SK-N-SH treated with all-trans-retinoic acid at 6 μM for 48 hours (cell line): Measurements from ENCODE around the gene EPS8L2.

Source experiments
- ATAC-seq: fragments of 200-7000 bp; cut with Tn5 transposase; 3 replicates; pipeline ENCODE4 v1.9.1; 2020; ENCODE audit warnings: mild to moderate bottlenecking, moderate library complexity
- ESRRG ChIP-seq: fragments of 250-450 bp; sonication (Bioruptor Pico); IDR thresholded peaks from 2 replicates; pipeline ENCODE4 v1.6.1; 2021; ENCODE audit warnings: mild to moderate bottlenecking
- GLIS3 ChIP-seq: fragments of 250-450 bp; sonication (Bioruptor Pico); IDR thresholded peaks from 2 replicates; pipeline ENCODE4 v1.5.0; 2020; ENCODE audit warnings: mild to moderate bottlenecking, moderate library complexity
- ISL1 ChIP-seq: fragments of 250-450 bp; sonication (Bioruptor Pico); IDR thresholded peaks from 2 replicates; pipeline ENCODE4 v2.1.2; 2022; ENCODE audit warnings: mild to moderate bottlenecking, moderate library complexity
- OSR1 ChIP-seq: fragments of 250-450 bp; sonication (Bioruptor Pico); IDR thresholded peaks from 2 replicates; pipeline ENCODE4 v1.8.0; 2022; ENCODE audit warnings: moderate library complexity, mild to moderate bottlenecking, inconsistent platforms
- PPARA ChIP-seq: fragments of 250-450 bp; sonication (Bioruptor Pico); IDR thresholded peaks from 2 replicates; pipeline ENCODE4 v1.5.0; 2020; ENCODE audit warnings: mild to moderate bottlenecking, borderline replicate concordance
- RARB ChIP-seq: fragments of 250-450 bp; sonication (Bioruptor Pico); IDR thresholded peaks from 2 replicates; pipeline ENCODE4 v1.8.0; 2021; ENCODE audit warnings: mild to moderate bottlenecking, moderate library complexity
- TCF4 ChIP-seq: fragments of 250-450 bp; sonication (Bioruptor Pico); IDR thresholded peaks from 2 replicates; pipeline ENCODE4 v1.8.0; 2021; ENCODE audit warnings: mild to moderate bottlenecking, moderate library complexity, borderline replicate concordance
- ZC3H10 ChIP-seq: fragments of 250-450 bp; sonication (Bioruptor Pico); IDR thresholded peaks from 2 replicates; pipeline ENCODE4 v1.5.1; 2021; ENCODE audit warnings: mild to moderate bottlenecking, moderate library complexity
- ZFP3 ChIP-seq: fragments of 250-450 bp; sonication (Bioruptor Pico); IDR thresholded peaks from 2 replicates; pipeline ENCODE4 v1.5.0; 2020; ENCODE audit warnings: mild to moderate bottlenecking, moderate library complexity
- ZFP30 ChIP-seq: fragments of 450-650 bp; formaldehyde crosslinking; IDR thresholded peaks from 2 replicates; pipeline ENCODE4 v1.5.0; 2022; ENCODE audit warnings: mild to moderate bottlenecking, moderate library complexity
- ZNF565 ChIP-seq: fragments of 450-650 bp; formaldehyde crosslinking; conservative IDR thresholded peaks from 2 replicates; pipeline ENCODE4 v1.5.0; 2020; ENCODE audit warnings: low read depth, mild to moderate bottlenecking, moderate library complexity
- ZNF70 ChIP-seq: fragments of 450-650 bp; formaldehyde crosslinking; IDR thresholded peaks from 2 replicates; pipeline ENCODE4 v1.5.0; 2020; ENCODE audit warnings: mild to moderate bottlenecking, moderate library complexity
- ZNF8 ChIP-seq: fragments of 450-650 bp; formaldehyde crosslinking; IDR thresholded peaks from 2 replicates; pipeline ENCODE4 v1.5.0; 2020; ENCODE audit warnings: mild to moderate bottlenecking, moderate library complexity
- TF ChIP-seq, protein P1 (sequence below): fragments of 250-450 bp; sonication (Bioruptor Pico); IDR thresholded peaks from 2 replicates; pipeline ENCODE4 v1.5.1; 2020; ENCODE audit warnings: low read depth, mild to moderate bottlenecking, moderate library complexity
- TF ChIP-seq, protein P2 (sequence below): fragments of 250-450 bp; sonication (Bioruptor Pico); IDR thresholded peaks from 2 replicates; pipeline ENCODE4 v1.8.0; 2020; ENCODE audit warnings: mild to moderate bottlenecking, moderate library complexity, borderline replicate concordance
- TF ChIP-seq, protein P3 (sequence below): fragments of 250-450 bp; sonication (Bioruptor Pico); IDR thresholded peaks from 2 replicates; pipeline ENCODE4 v1.5.1; 2021; ENCODE audit warnings: mild to moderate bottlenecking, moderate library complexity
- TF ChIP-seq, protein P4 (sequence below): fragments of 250-450 bp; sonication (Bioruptor Pico); IDR thresholded peaks from 2 replicates; pipeline ENCODE4 v1.5.0; 2020; ENCODE audit warnings: mild to moderate bottlenecking, moderate library complexity

Gene EPS8L2

DNA sequence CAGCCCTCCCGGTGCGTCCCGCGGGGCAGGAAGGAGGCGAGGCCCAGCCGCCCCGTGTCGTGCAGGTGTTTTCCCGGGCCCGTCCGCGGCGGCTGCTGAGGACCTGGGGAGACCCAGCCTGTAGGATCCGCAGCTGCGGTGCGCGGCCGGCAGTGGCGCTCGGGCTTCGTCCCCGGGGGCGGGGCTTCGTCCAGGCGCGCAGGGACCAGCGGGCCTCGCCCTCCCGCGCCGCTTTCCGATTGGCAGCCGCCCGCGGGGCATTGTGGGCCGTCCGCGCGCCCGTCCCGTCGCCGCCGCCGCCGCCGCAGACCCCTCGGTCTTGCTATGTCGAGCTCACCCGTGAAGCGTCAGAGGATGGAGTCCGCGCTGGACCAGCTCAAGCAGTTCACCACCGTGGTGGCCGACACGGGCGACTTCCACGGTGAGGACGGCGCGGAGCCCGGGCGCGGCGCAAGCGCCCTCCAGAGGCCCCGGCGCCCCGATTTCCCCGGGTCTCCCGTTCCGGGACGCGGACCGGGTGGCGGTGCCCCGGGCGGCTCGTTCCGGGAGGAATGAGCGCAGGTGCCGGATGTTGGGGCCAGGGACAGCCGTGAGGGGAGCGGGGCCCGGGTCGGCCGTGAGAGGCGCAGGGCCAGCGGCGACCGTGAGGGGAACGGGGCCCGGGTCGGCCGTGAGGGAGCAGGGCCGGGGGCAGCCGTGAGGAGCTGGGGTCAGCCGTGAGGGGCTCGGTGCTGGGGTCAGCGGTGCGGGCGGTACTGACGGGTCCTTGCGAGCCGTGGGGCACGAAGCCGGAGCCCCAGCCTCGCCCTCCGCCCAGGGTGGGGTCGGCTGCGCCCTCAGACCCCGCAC lies 41.4 kb downstream of the EPS8L2 start, which contains the start of gene TALDO1:
TALDO1 (plus strand) TSS at position 307 of the 849 bp plus-strand sequence; CDS start at position 325, 18 bp downstream.
- ATAC-seq = peak; percentile 98
- TF ChIP-seq ISL1 (CRISPR knock-in tag) (no peak), PPARA (CRISPR knock-in tag) (no peak), GLIS3 (CRISPR knock-in tag) (no peak), ZNF565 (CRISPR knock-in tag) (no peak), ZFP30 (CRISPR knock-in tag) (no peak), RARB (CRISPR knock-in tag) (no peak), ESRRG (CRISPR knock-in tag) (no peak)
- TF ChIP-seq, protein P1, sequence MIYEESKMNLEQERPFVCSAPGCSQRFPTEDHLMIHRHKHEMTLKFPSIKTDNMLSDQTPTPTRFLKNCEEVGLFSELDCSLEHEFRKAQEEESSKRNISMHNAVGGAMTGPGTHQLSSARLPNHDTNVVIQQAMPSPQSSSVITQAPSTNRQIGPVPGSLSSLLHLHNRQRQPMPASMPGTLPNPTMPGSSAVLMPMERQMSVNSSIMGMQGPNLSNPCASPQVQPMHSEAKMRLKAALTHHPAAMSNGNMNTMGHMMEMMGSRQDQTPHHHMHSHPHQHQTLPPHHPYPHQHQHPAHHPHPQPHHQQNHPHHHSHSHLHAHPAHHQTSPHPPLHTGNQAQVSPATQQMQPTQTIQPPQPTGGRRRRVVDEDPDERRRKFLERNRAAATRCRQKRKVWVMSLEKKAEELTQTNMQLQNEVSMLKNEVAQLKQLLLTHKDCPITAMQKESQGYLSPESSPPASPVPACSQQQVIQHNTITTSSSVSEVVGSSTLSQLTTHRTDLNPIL = no peak
- TF ChIP-seq, protein P2, sequence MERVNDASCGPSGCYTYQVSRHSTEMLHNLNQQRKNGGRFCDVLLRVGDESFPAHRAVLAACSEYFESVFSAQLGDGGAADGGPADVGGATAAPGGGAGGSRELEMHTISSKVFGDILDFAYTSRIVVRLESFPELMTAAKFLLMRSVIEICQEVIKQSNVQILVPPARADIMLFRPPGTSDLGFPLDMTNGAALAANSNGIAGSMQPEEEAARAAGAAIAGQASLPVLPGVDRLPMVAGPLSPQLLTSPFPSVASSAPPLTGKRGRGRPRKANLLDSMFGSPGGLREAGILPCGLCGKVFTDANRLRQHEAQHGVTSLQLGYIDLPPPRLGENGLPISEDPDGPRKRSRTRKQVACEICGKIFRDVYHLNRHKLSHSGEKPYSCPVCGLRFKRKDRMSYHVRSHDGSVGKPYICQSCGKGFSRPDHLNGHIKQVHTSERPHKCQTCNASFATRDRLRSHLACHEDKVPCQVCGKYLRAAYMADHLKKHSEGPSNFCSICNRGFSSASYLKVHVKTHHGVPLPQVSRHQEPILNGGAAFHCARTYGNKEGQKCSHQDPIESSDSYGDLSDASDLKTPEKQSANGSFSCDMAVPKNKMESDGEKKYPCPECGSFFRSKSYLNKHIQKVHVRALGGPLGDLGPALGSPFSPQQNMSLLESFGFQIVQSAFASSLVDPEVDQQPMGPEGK (CRISPR knock-in tag) = no peak
- TF ChIP-seq, all 23 proteins: peak for 0

DNA sequence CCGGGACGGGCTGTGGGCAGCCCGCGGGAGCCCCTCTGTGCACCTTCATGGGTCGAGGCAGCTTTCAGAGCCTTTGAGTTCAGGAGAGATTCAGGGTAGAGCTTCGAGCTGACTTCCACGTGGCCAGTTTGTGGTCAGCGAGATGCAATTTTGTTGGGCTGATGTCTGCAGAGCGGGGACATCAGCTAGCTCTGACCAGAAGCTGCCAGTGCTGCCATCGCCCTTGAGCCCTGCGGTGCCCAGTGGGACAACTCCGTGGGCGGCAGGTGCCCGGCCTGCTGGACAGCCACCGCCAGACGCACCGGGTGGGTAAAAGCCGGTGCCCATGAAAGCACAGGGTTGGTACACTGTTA lies 42.0 kb downstream of the EPS8L2 start:
- ATAC-seq = peak; percentile 18
- TF ChIP-seq ZNF565 (CRISPR knock-in tag) (no peak), RARB (CRISPR knock-in tag) (no peak), ZFP3 (CRISPR knock-in tag) (no peak), OSR1 (CRISPR knock-in tag) (no peak)

DNA sequence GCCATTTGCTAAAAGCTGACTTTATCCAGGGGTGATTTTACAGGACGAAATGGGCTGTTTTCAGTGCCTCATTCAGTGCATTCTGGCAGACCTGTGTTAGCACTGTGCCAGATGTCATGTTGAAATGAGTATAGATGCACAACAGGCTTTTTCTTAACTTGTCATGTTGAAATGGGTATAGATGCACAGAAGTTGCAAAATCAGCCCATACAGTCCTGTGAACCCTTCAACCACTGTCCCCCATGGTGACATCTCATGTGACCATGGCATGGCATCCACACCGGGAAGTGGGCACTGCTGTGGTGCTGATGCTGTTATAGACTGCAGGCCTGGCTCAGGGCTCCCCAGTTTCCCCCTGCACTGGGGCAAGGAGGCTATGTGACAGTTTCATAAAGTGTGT lies 43.7 kb downstream of the EPS8L2 start:
- TF ChIP-seq, protein P2 (CRISPR knock-in tag) = no peak
- TF ChIP-seq ISL1 (CRISPR knock-in tag) = no peak
- no peak for ATAC-seq

DNA sequence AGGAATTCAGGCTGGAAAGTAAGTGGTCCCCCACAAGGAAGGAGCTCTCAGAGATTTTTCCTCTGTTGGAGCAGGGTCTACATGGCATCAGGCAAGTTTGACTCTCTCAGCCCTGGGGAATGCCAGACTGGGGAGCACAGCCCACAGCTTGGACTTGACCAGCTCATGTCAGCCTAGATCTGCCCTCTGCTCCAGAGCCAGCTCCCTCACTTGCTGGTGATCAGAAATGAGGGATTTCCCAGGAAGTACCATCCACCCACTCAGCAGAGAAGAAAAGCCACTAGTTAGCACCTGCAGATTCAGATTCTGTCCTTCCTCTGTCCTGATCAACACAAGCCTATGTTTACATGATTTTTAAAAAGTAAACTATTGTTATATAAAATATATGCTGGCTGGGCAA lies 54.2 kb downstream of the EPS8L2 start:
- ATAC-seq = no peak
- no peak for TF ChIP-seq ZNF70 (CRISPR knock-in tag)
- TF ChIP-seq, protein P3, sequence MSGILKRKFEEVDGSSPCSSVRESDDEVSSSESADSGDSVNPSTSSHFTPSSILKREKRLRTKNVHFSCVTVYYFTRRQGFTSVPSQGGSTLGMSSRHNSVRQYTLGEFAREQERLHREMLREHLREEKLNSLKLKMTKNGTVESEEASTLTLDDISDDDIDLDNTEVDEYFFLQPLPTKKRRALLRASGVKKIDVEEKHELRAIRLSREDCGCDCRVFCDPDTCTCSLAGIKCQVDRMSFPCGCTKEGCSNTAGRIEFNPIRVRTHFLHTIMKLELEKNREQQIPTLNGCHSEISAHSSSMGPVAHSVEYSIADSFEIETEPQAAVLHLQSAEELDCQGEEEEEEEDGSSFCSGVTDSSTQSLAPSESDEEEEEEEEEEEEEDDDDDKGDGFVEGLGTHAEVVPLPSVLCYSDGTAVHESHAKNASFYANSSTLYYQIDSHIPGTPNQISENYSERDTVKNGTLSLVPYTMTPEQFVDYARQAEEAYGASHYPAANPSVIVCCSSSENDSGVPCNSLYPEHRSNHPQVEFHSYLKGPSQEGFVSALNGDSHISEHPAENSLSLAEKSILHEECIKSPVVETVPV (CRISPR knock-in tag) = no peak
- TF ChIP-seq ZC3H10 = no peak
- TF ChIP-seq, protein P4, sequence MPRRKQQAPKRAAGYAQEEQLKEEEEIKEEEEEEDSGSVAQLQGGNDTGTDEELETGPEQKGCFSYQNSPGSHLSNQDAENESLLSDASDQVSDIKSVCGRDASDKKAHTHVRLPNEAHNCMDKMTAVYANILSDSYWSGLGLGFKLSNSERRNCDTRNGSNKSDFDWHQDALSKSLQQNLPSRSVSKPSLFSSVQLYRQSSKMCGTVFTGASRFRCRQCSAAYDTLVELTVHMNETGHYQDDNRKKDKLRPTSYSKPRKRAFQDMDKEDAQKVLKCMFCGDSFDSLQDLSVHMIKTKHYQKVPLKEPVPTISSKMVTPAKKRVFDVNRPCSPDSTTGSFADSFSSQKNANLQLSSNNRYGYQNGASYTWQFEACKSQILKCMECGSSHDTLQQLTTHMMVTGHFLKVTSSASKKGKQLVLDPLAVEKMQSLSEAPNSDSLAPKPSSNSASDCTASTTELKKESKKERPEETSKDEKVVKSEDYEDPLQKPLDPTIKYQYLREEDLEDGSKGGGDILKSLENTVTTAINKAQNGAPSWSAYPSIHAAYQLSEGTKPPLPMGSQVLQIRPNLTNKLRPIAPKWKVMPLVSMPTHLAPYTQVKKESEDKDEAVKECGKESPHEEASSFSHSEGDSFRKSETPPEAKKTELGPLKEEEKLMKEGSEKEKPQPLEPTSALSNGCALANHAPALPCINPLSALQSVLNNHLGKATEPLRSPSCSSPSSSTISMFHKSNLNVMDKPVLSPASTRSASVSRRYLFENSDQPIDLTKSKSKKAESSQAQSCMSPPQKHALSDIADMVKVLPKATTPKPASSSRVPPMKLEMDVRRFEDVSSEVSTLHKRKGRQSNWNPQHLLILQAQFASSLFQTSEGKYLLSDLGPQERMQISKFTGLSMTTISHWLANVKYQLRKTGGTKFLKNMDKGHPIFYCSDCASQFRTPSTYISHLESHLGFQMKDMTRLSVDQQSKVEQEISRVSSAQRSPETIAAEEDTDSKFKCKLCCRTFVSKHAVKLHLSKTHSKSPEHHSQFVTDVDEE (CRISPR knock-in tag) = no peak
- TF ChIP-seq ZNF8 (CRISPR knock-in tag) = no peak
- no peak for TF ChIP-seq TCF4
